Left renal cortex interstitium (tissue), 4 donors: ENCODE measurements around the gene DEAF1. TPM values are rescaled to one million over a fixed set of nuclear protein-coding genes. Genes with fewer than 3 reads are reported as not detected.
"Not testable (repeated sequence)": the region's sequence is repeated elsewhere in the genome, so short reads cannot be mapped to it uniquely, and the experiment has no call there.

Experiments
- DNase-seq, 4 donors: peaks; one replicate each; pipeline ENCODE4 v3.0.0-alpha.2; 2013; ENCODE audit warnings: low read depth in 4 of 4, low spot score in 2 of 4, missing footprints in 1 of 4
- polyA plus RNA-seq, 4 donors: library from polyadenylated mRNA; unstranded; fragments of 120-200 nt; gene quantifications; one replicate each; pipeline ENCODE4 v1.2.1, GENCODE V29; 2013; ENCODE audit not compliant: insufficient read length in 4 of 4

DEAF1 gene
- polyA plus RNA-seq, 4 donors, result 44.7 to 57.7 (median 51.1) TPM

- no peak for DNase-seq
Measured at GRCh38 chr11:653837-654236, 41.2 kb downstream of the DEAF1 start.

GRCh38 chr11:653136-653535 is 41.9 kb downstream of the DEAF1 start:
- DNase-seq, result not testable (repeated sequence)

GRCh38 chr11:650482-650881 is 44.5 kb downstream of the DEAF1 start:
- no peak for DNase-seq

- DNase-seq, result not testable (repeated sequence)
Measured at GRCh38 chr11:647672-648158, 47.3 kb downstream of the DEAF1 start.

- DNase-seq, result no peak
Measured at GRCh38 chr11:646214-646613, 48.8 kb downstream of the DEAF1 start.

- no peak for DNase-seq
Measured at GRCh38 chr11:645536-645935, 49.5 kb downstream of the DEAF1 start.

GRCh38 chr11:643849-644738 is 50.9 kb downstream of the DEAF1 start:
- DNase-seq, result no peak

GRCh38 chr11:643366-643765 is 51.7 kb downstream of the DEAF1 start:
- no peak for DNase-seq

- DNase-seq, result no peak
Measured at GRCh38 chr11:641806-642370, 53.1 kb downstream of the DEAF1 start.

- DNase-seq, result no peak
Measured at GRCh38 chr11:640021-640706, 54.9 kb downstream of the DEAF1 start.

GRCh38 chr11:639332-639955 is 55.6 kb downstream of the DEAF1 start:
- DNase-seq, result no peak

- no peak for DNase-seq
Measured at GRCh38 chr11:638631-639331, 56.2 kb downstream of the DEAF1 start.

- no peak for DNase-seq
Measured at GRCh38 chr11:637593-638521, 57.2 kb downstream of the DEAF1 start.

GRCh38 chr11:637333-637592 is 57.8 kb downstream of the DEAF1 start:
- DNase-seq, result no peak

GRCh38 chr11:636511-637332 is 58.3 kb downstream of the DEAF1 start, which contains the start of gene DRD4:
Gene DRD4 (plus strand): TSS chr11:637269. CDS start chr11:637305, 36 bp downstream.
- no peak for DNase-seq

GRCh38 chr11:635945-636510 is 59.0 kb downstream of the DEAF1 start:
- no peak for DNase-seq

- DNase-seq, result no peak
Measured at GRCh38 chr11:630871-631270, 64.2 kb downstream of the DEAF1 start.

GRCh38 chr11:629237-629583 is 65.8 kb downstream of the DEAF1 start:
- no peak for DNase-seq
